Type B pancreatic cell (in vitro differentiated cells): Measurements from ENCODE around the gene MYL2. TPM values are rescaled to one million over a fixed set of nuclear protein-coding genes. Genes with fewer than 3 reads are reported as not detected.

Experiments
- DNase-seq: peaks from one replicate; pipeline ENCODE4 v3.0.0; 2021; ENCODE audit warnings: mixed read lengths; ENCODE audit not compliant: unreplicated experiment; ENCODE audit errors: extremely low spot score
- H3K27ac Mint-ChIP-seq: 2 replicates; pipeline ENCODE4 v1.8.0; 2021; ENCODE audit warnings: mild to moderate bottlenecking, mixed read lengths
- H3K27me3 Mint-ChIP-seq: 2 replicates; pipeline ENCODE4 v1.8.0; 2021; ENCODE audit warnings: mixed read lengths
- H3K36me3 Mint-ChIP-seq: 2 replicates; pipeline ENCODE4 v1.8.0; 2021; ENCODE audit warnings: mixed read lengths
- H3K4me1 Mint-ChIP-seq: one replicate; pipeline ENCODE4 v1.8.0; 2021; ENCODE audit warnings: mixed read lengths; ENCODE audit not compliant: unreplicated experiment
- H3K4me3 Mint-ChIP-seq: 2 replicates; pipeline ENCODE4 v1.8.0; 2021; ENCODE audit warnings: mild to moderate bottlenecking, mixed read lengths
- H3K9me3 Mint-ChIP-seq: 2 replicates; pipeline ENCODE4 v1.8.0; 2021; ENCODE audit warnings: mixed read lengths
- CTCF ChIP-seq: fragments of 200-600 bp; sonication (generic); conservative IDR thresholded peaks from 2 replicates; pipeline ENCODE4 v1.5.0; 2021; ENCODE audit warnings: antibody characterized with exemption, mild to moderate bottlenecking
- total RNA-seq: library from RNA; stranded (reverse); gene quantifications from 2 replicates; pipeline ENCODE4 v1.2.1, GENCODE V29; 2021; ENCODE audit warnings: low replicate concordance

MYL2 gene
- total RNA-seq, 1 donor from 2014 or later, result not detected

GRCh38 chr12:110919720-110920119, 659 bp downstream of the MYL2 start:
- no peak for TF ChIP-seq CTCF
- no peaks in the 10 kb centered on the region for H3K36me3 Mint-ChIP-seq
- no peaks in the 10 kb centered on the region for H3K4me1 Mint-ChIP-seq
- no peak overlapping the region for H3K4me3 Mint-ChIP-seq
- H3K9me3 Mint-ChIP-seq, result no peaks in the 10 kb centered on the region
- H3K27ac Mint-ChIP-seq, result no peak overlapping the region
- H3K27me3 Mint-ChIP-seq, result peaks cover 23% of the 10 kb centered on the region
- DNase-seq, result no peak

- no peak for TF ChIP-seq CTCF
Observed at GRCh38 chr12:110917961-110918360, 2.4 kb downstream of the MYL2 start.

GRCh38 chr12:110917467-110917866, 2.9 kb downstream of the MYL2 start:
- Mint-ChIP-seq H3K27ac (no peak overlapping the region), H3K27me3 (peaks cover 23% of the 10 kb centered on the region), H3K4me3 (no peak overlapping the region), H3K4me1 (no peaks in the 10 kb centered on the region), H3K36me3 (no peaks in the 10 kb centered on the region), H3K9me3 (no peaks in the 10 kb centered on the region)
- no peak for TF ChIP-seq CTCF
- no peak for DNase-seq

More at GRCh38 chr12:110917961-110918360, 2.4 kb downstream of the MYL2 start:
- H3K9me3 Mint-ChIP-seq, result no peaks in the 10 kb centered on the region
- no peaks in the 10 kb centered on the region for H3K4me1 Mint-ChIP-seq
- peaks cover 23% of the 10 kb centered on the region for H3K27me3 Mint-ChIP-seq
- no peak for DNase-seq
- H3K36me3 Mint-ChIP-seq, result no peaks in the 10 kb centered on the region
- no peak overlapping the region for H3K4me3 Mint-ChIP-seq
- H3K27ac Mint-ChIP-seq, result no peak overlapping the region

- no peak overlapping the region for H3K4me3 Mint-ChIP-seq
Observed at GRCh38 chr12:110916295-110916875, 4.0 kb downstream of the MYL2 start.

GRCh38 chr12:110913119-110914056, 7.0 kb downstream of the MYL2 start:
- H3K4me3 Mint-ChIP-seq, result no peak overlapping the region
- TF ChIP-seq CTCF, result no peak
- no peak overlapping the region for H3K27ac Mint-ChIP-seq
- no peaks in the 10 kb centered on the region for H3K9me3 Mint-ChIP-seq
- no peaks in the 10 kb centered on the region for H3K36me3 Mint-ChIP-seq
- H3K4me1 Mint-ChIP-seq, result no peaks in the 10 kb centered on the region
- peaks cover 7% of the 10 kb centered on the region for H3K27me3 Mint-ChIP-seq
- no peak for DNase-seq

More at GRCh38 chr12:110916295-110916875, 4.0 kb downstream of the MYL2 start:
- H3K27ac Mint-ChIP-seq, result no peak overlapping the region
- H3K9me3 Mint-ChIP-seq, result no peaks in the 10 kb centered on the region
- DNase-seq, result no peak
- no peak for TF ChIP-seq CTCF
- H3K4me1 Mint-ChIP-seq, result no peaks in the 10 kb centered on the region
- peaks cover 21% of the 10 kb centered on the region for H3K27me3 Mint-ChIP-seq
- no peaks in the 10 kb centered on the region for H3K36me3 Mint-ChIP-seq
